Stomach (tissue), 9 donors: ENCODE data around the gene TBK1. TPM values are rescaled to one million over a fixed set of nuclear protein-coding genes. Genes with fewer than 3 reads are reported as not detected.

ENCODE experiments used
- DNase-seq, 2 donors: peaks; one replicate each; pipeline versions ENCODE4 v3.0.0 to v3.0.0-alpha.2; 2013 to 2019
- H3K27ac ChIP-seq, 5 donors: fragments of 200-600 bp in 4 of 5; sonication (generic) in 4 of 5; one replicate each; pipeline ENCODE4 v1.5.1; 2013 to 2019; ENCODE audit warnings: mild to moderate bottlenecking in 1 of 5, moderate library complexity in 1 of 5
- H3K27me3 ChIP-seq, 3 donors: fragments of 200-600 bp; sonication (generic); one replicate each; pipeline ENCODE4 v1.5.1; 2017 to 2019; ENCODE audit warnings: mixed run types in 1 of 3
- H3K36me3 ChIP-seq, 4 donors: fragments of 200-600 bp; sonication (generic); 1 replicate in 3 of 4; 2 replicates in 1 of 4; pipeline ENCODE4 v1.5.1; 2016 to 2019
- H3K4me1 ChIP-seq, 4 donors: fragments of 200-600 bp; sonication (generic); one replicate each; pipeline ENCODE4 v1.5.1; 2016 to 2019
- H3K4me3 ChIP-seq, 4 donors: fragments of 200-600 bp; sonication (generic) in 3 of 4; one replicate each; pipeline ENCODE4 v1.5.1; 2016 to 2019; ENCODE audit warnings: mild to moderate bottlenecking in 1 of 4
- H3K9me3 ChIP-seq, 4 donors: fragments of 200-600 bp; sonication (generic); one replicate each; pipeline ENCODE4 v1.5.1; 2016 to 2019
- CTCF ChIP-seq, 7 experiments: fragments of 450-650 bp in 4 of 7; fragments of 200-600 bp in 3 of 7; sonication (generic) in 3 of 7; IDR thresholded peaks; one replicate each; pipeline ENCODE4 v1.5.1; 2016 to 2019; ENCODE audit warnings: antibody characterized with exemption in 7 of 7, control low read depth in 2 of 7, mild to moderate bottlenecking in 1 of 7
- EP300 ChIP-seq: sonication (generic); formaldehyde crosslinking; IDR thresholded peaks from one replicate; pipeline ENCODE4 v1.6.1; 2017; ENCODE audit warnings: antibody characterized with exemption
- POLR2A ChIP-seq, 4 donors: fragments of 450-650 bp; IDR thresholded peaks; one replicate each; pipeline ENCODE4 v1.6.1; 2016; ENCODE audit warnings: antibody characterized with exemption in 4 of 4, control low read depth in 2 of 4, mild to moderate bottlenecking in 1 of 4, moderate library complexity in 1 of 4
- POLR2AphosphoS5 ChIP-seq, 3 donors: sonication (generic); formaldehyde crosslinking; IDR thresholded peaks; one replicate each; pipeline ENCODE4 v1.6.1; 2016; ENCODE audit warnings: antibody characterized with exemption in 3 of 3
- WGBS, 5 donors: extraction: QIAGEN DNeasy Blood & Tissue Kit in 3 of 5; methylation state at CpG; one replicate each; pipeline versions ENCODE4 v1.1.5 to v1.1.7; 2013 to 2018; 5-methylcytosine and 5-hydroxymethylcytosine counted together
- intact Hi-C: fragments of 100-400 bp; cut with DNase I; formaldehyde crosslinking; loops from one replicate; pipeline ENCODE4 v1.15.1; 2023; ENCODE audit warnings: low total_unique reads
- polyA plus RNA-seq, 3 donors: library from polyadenylated mRNA; stranded (reverse); fragments of 200-250 nt; gene quantifications; one replicate each; pipeline ENCODE4 v1.2.3, GENCODE V29; 2013
- total RNA-seq, 5 donors: library from RNA; depleted of rRNA; stranded (reverse); fragments of >200 nt; gene quantifications; one replicate each; pipeline versions ENCODE4 v1.1.0 to v1.2.3, GENCODE V29; 2014 to 2016
- donor health status: healthy with polysubstance abuse.
- donor health status: Bipolar disorder and iron deficiency.
- donor health status: healthy.

TBK1 gene
- total and polyA plus RNA-seq, 8 donors = 1.4 to 45.5 (median 12.4) TPM

DNA sequence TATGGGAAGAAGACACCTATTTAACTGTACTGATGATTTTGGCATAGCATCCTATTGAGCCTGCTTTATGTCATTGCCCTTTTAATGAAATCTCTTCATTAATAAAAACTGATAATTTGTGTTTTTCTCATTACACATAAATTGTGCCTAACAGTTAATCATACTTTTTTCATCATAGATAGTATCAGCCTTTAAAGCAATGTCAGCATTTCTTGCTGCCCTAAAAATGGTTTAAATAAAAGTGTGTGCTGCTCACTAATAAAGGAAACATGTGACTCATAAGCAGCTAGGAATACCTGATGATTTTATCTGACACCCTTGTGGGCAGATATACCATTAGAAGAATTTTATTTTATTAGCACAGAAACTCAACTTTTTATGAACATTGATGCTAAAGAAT lies 26.7 kb downstream of the TBK1 start:
- TF ChIP-seq POLR2A (IDR thresholded peaks at IDR 0.05) = no peak
- no peak for TF ChIP-seq POLR2AphosphoS5 (IDR thresholded peaks at IDR 0.05)
- no peak for TF ChIP-seq CTCF (IDR thresholded peaks at IDR 0.05)
- no peak for TF ChIP-seq EP300
- peaks cover 0 to 11% (median 5%) of the 10 kb centered on the region in 4 donors for H3K4me1 ChIP-seq
- peaks cover 0 to 10% (median 4%) of the 10 kb centered on the region in 4 donors for H3K9me3 ChIP-seq
- no peak overlapping the region for H3K27ac ChIP-seq
- no peak for DNase-seq
- H3K4me3 ChIP-seq = no peak overlapping the region
- intact Hi-C loops = no loop called here
- peaks cover 18 to 93% (median 84%) of the 10 kb centered on the region in 4 donors for H3K36me3 ChIP-seq
- no peaks in the 10 kb centered on the region for H3K27me3 ChIP-seq

- H3K4me1 ChIP-seq = peaks cover 0 to 11% (median 5%) of the 10 kb centered on the region in 4 donors
- no peak overlapping the region for H3K27ac ChIP-seq
- no peak overlapping the region for H3K4me3 ChIP-seq
- intact Hi-C loops = no loop called here
- no peak for TF ChIP-seq CTCF (IDR thresholded peaks at IDR 0.05)
- TF ChIP-seq EP300 = no peak
- no peak for TF ChIP-seq POLR2A (IDR thresholded peaks at IDR 0.05)
- no peak for TF ChIP-seq POLR2AphosphoS5 (IDR thresholded peaks at IDR 0.05)
- 38 to 61% (median 58%) methylated on average over 1 of the region's 1 CpG for WGBS, 5 donors
- peaks cover 0 to 10% (median 4%) of the 10 kb centered on the region in 4 donors for H3K9me3 ChIP-seq
- no peak for DNase-seq
- H3K36me3 ChIP-seq = peaks cover 11 to 93% (median 81%) of the 10 kb centered on the region in 4 donors
- H3K27me3 ChIP-seq = no peaks in the 10 kb centered on the region
These were observed 28.2 kb downstream of the TBK1 start for GRCh38 chr12:64480148-64480547.

GRCh38 chr12:64486657-64487056 lies 34.7 kb downstream of the TBK1 start:
- DNase-seq = no peak
- H3K4me3 ChIP-seq = no peak overlapping the region
- H3K27me3 ChIP-seq = no peaks in the 10 kb centered on the region
- peaks cover 36 to 100% (median 96%) of the 10 kb centered on the region in 4 donors for H3K36me3 ChIP-seq
- peaks cover 0 to 10% (median 4%) of the 10 kb centered on the region in 4 donors for H3K4me1 ChIP-seq
- no peaks in the 10 kb centered on the region for H3K9me3 ChIP-seq
- no peak overlapping the region for H3K27ac ChIP-seq
- 95 to 98% (median 98%) methylated on average over 3 of the region's 3 CpGs for WGBS, 5 donors
- TF ChIP-seq POLR2A (IDR thresholded peaks at IDR 0.05) = no peak
- no peak for TF ChIP-seq CTCF (IDR thresholded peaks at IDR 0.05)
- TF ChIP-seq EP300 = no peak
- no peak for TF ChIP-seq POLR2AphosphoS5 (IDR thresholded peaks at IDR 0.05)
- intact Hi-C loops = no loop called here

GRCh38 chr12:64491718-64492117 lies 39.8 kb downstream of the TBK1 start:
- whole genome bisulfite sequencing, 5 donors = 87 to 96% (median 89%) methylated on average over 1 of the region's 1 CpG
- intact Hi-C loops = no loop called here
- peaks cover 47 to 100% (median 100%) of the 10 kb centered on the region in 4 donors for H3K36me3 ChIP-seq

More at GRCh38 chr12:64491718-64492117, 39.8 kb downstream of the TBK1 start:
- TF ChIP-seq EP300 (no peak), POLR2A (IDR thresholded peaks at IDR 0.05) (no peak), CTCF (IDR thresholded peaks at IDR 0.05) (no peak), POLR2AphosphoS5 (IDR thresholded peaks at IDR 0.05) (no peak)
- H3K9me3 ChIP-seq = no peaks in the 10 kb centered on the region
- H3K27me3 ChIP-seq = no peaks in the 10 kb centered on the region
- no peaks in the 10 kb centered on the region for H3K4me1 ChIP-seq
- no peak overlapping the region for H3K27ac ChIP-seq
- no peak overlapping the region for H3K4me3 ChIP-seq
- DNase-seq = no peak
